Measurements from ENCODE around the gene NUF2. TPM values are rescaled to one million over a fixed set of nuclear protein-coding genes. Genes with fewer than 3 reads are reported as not detected.
"Not testable (repeated sequence)": the region's sequence is repeated elsewhere in the genome, so short reads cannot be mapped to it uniquely, and the experiment has no call there.

The NUF2 gene
- total RNA-seq, 1 donor from 2014 or later, result 2.0 TPM

- no peaks in the 10 kb centered on the region for H3K27me3 ChIP-seq
- H3K4me1 ChIP-seq, result no peaks in the 10 kb centered on the region
- no peak overlapping the region for H3K4me3 ChIP-seq
- intact Hi-C loops (cut with DNase I), result no loop called here
- DNase-seq (ENCODE audit: extremely low spot score in 2 of 2), result no peak
- H3K27ac ChIP-seq, result no peak overlapping the region
- no peaks in the 10 kb centered on the region for H3K36me3 ChIP-seq
- H3K9me3 ChIP-seq, result no peaks in the 10 kb centered on the region
- TF ChIP-seq POLR2AphosphoS5 (IDR thresholded peaks at IDR 0.05; ENCODE audit: insufficient read depth in 1 of 2, low read depth in 1 of 2), result no peak
- TF ChIP-seq POLR2A (IDR thresholded peaks at IDR 0.05), result no peak
- no peak for TF ChIP-seq CTCF (IDR thresholded peaks at IDR 0.05)
These were observed 15.9 kb downstream of the NUF2 start for GRCh38 chr1:163337631-163338030.

GRCh38 chr1:163346326-163346870 is 24.6 kb downstream of the NUF2 start:
- no peak overlapping the region for H3K4me3 ChIP-seq
- no peaks in the 10 kb centered on the region for H3K4me1 ChIP-seq
- no peaks in the 10 kb centered on the region for H3K36me3 ChIP-seq
- no peak for DNase-seq (ENCODE audit: extremely low spot score in 2 of 2)
- intact Hi-C loops (cut with DNase I), result no loop called here
- no peaks in the 10 kb centered on the region for H3K27me3 ChIP-seq
- H3K9me3 ChIP-seq, result no peaks in the 10 kb centered on the region
- no peak for TF ChIP-seq CTCF (IDR thresholded peaks at IDR 0.05)
- no peak for TF ChIP-seq POLR2A (IDR thresholded peaks at IDR 0.05)
- TF ChIP-seq POLR2AphosphoS5 (IDR thresholded peaks at IDR 0.05; ENCODE audit: insufficient read depth in 1 of 2, low read depth in 1 of 2), result no peak
- no peak overlapping the region for H3K27ac ChIP-seq

DNA sequence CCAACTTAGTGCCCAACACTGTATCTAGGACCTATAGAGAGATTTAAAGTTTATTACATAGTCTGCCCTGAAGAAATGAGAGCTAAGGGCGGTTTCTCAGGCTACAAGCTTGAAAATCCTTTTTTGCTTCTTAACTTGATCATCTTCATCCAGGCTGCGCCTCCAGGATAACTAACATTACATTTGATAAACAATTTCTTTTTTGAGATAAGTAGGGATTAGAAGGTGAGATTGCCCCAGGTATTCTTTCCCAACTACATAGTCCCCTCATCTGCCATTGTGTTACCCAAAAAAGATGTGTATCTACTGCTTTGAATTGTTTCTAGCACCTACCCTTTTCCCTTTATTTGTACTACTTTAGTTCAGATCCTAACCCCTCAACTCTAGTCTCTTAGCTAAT is 25.4 kb downstream of the NUF2 start:
- H3K27ac ChIP-seq, result no peak overlapping the region
- intact Hi-C loops (cut with DNase I), result no loop called here
- no peaks in the 10 kb centered on the region for H3K4me1 ChIP-seq
- no peaks in the 10 kb centered on the region for H3K36me3 ChIP-seq
- H3K27me3 ChIP-seq, result no peaks in the 10 kb centered on the region
- no peaks in the 10 kb centered on the region for H3K9me3 ChIP-seq
- DNase-seq (ENCODE audit: extremely low spot score in 2 of 2), result no peak
- no peak overlapping the region for H3K4me3 ChIP-seq
- no peak for TF ChIP-seq POLR2A (IDR thresholded peaks at IDR 0.05)
- no peak for TF ChIP-seq CTCF (IDR thresholded peaks at IDR 0.05)
- TF ChIP-seq POLR2AphosphoS5 (IDR thresholded peaks at IDR 0.05; ENCODE audit: insufficient read depth in 1 of 2, low read depth in 1 of 2), result no peak

GRCh38 chr1:163351912-163352311 is 30.2 kb downstream of the NUF2 start:
- Histone ChIP-seq H3K27ac (no peak overlapping the region), H3K36me3 (no peaks in the 10 kb centered on the region), H3K27me3 (no peaks in the 10 kb centered on the region), H3K9me3 (no peaks in the 10 kb centered on the region), H3K4me3 (no peak overlapping the region), H3K4me1 (no peaks in the 10 kb centered on the region)
- DNase-seq (ENCODE audit: extremely low spot score in 2 of 2), result no peak
- intact Hi-C loops (cut with DNase I), result no loop called here
- TF ChIP-seq POLR2AphosphoS5 (IDR thresholded peaks at IDR 0.05; ENCODE audit: insufficient read depth in 1 of 2, low read depth in 1 of 2), result no peak
- no peak for TF ChIP-seq CTCF (IDR thresholded peaks at IDR 0.05)
- no peak for TF ChIP-seq POLR2A (IDR thresholded peaks at IDR 0.05)

GRCh38 chr1:163357378-163357777 is 35.6 kb downstream of the NUF2 start:
- no peak overlapping the region for H3K4me3 ChIP-seq
- no peaks in the 10 kb centered on the region for H3K4me1 ChIP-seq
- no peak for DNase-seq (ENCODE audit: extremely low spot score in 2 of 2)
- TF ChIP-seq POLR2A (IDR thresholded peaks at IDR 0.05) (no peak), CTCF (IDR thresholded peaks at IDR 0.05) (no peak), POLR2AphosphoS5 (IDR thresholded peaks at IDR 0.05; ENCODE audit: insufficient read depth in 1 of 2, low read depth in 1 of 2) (no peak)
- H3K27me3 ChIP-seq, result no peaks in the 10 kb centered on the region
- H3K36me3 ChIP-seq, result no peaks in the 10 kb centered on the region
- no peak overlapping the region for H3K27ac ChIP-seq
- intact Hi-C loops (cut with DNase I), result no loop called here
- H3K9me3 ChIP-seq, result no peaks in the 10 kb centered on the region

DNA sequence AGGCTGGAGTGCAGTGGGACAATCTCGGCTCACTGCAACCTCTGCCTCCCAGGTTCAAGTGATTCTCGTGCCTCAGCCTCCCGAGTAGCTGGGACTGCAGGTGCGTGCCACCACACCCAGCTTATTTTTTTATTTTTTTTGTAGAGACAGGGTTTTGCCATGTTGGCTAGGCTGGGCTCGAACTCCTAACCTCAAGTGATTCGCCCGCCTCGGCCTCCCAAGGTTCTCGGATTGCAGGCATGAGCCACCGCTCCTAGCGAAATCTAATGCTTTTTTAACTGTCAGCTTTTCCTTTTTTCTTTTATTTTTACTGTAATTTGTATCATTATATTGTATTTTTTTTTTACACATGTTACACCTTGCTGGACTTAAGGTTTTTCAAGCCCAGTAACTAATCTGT is 36.4 kb downstream of the NUF2 start:
- DNase-seq (ENCODE audit: extremely low spot score in 2 of 2); H3K36me3 ChIP-seq; H3K4me1 ChIP-seq; H3K27ac ChIP-seq; H3K4me3 ChIP-seq; intact Hi-C loops (cut with DNase I); H3K27me3 ChIP-seq; H3K9me3 ChIP-seq: not testable (repeated sequence)
